ENCODE data around the gene PTPRT. TPM values are rescaled to one million over a fixed set of nuclear protein-coding genes. Genes with fewer than 3 reads are reported as not detected.

PTPRT gene
- total and polyA plus RNA-seq, 2 experiments from 2014 or later = not detected

DNA sequence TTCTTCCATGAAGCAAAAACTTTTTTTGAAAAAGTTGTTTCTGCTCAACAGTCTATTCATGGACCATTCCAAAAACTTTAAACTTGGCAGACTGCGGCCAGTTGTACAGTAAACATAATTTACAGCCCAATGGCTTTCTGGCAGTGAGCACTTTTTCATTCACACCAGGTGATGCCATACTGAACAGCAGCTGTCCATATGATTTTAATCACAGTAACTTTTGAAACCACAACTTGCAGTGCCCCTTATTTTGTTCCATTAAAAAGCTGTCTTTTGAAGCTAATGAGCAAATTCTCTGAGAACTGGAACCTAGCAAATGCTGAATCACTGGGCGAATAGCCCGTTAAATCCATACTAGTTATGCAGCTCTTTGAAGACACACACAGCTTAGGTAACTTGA is 576.6 kb downstream of the PTPRT start (continued):
- TF ChIP-seq CTCF (conservative IDR thresholded peaks at IDR 0.05; ENCODE audit: low read depth in 2 of 2) (no peak), ETS1 (IDR thresholded peaks at IDR 0.05) (no peak), POLR2AphosphoS5 (IDR thresholded peaks at IDR 0.05; ENCODE audit: low read depth) (no peak), REST (IDR thresholded peaks at IDR 0.05; ENCODE audit: unreplicated experiment) (no peak), STAT1 (IDR thresholded peaks at IDR 0.05; ENCODE audit: unreplicated experiment) (no peak)

GRCh38 chr20:42611889-42612837 is 577.5 kb downstream of the PTPRT start:
- ATAC-seq (no peak), DNase-seq (ENCODE audit: low spot score) (no peak)
- no peak overlapping the region for H3K4me3 ChIP-seq
- H2AFZ ChIP-seq = no peak overlapping the region
- H3K4me2 ChIP-seq = no peak overlapping the region
- no peaks in the 10 kb centered on the region for H3K9me2 ChIP-seq (ENCODE audit: insufficient read depth)
- peaks cover 7% of the 10 kb centered on the region for H3K27me3 Mint-ChIP-seq (ENCODE audit: insufficient read depth, low read depth, poor library complexity)
- H3K27me3 ChIP-seq (ENCODE audit: insufficient read depth) = no peaks in the 10 kb centered on the region
- no peaks in the 10 kb centered on the region for H3K4me1 Mint-ChIP-seq
- peaks cover 75% of the 10 kb centered on the region for H3K9me3 Mint-ChIP-seq
- no peak overlapping the region for H3K27ac ChIP-seq (ENCODE audit: low read depth)
- H3K4me3 Mint-ChIP-seq = no peak overlapping the region
- H3K36me3 ChIP-seq (ENCODE audit: insufficient read depth) = no peaks in the 10 kb centered on the region; the same call in 1 of the 2 replicates
- no peaks in the 10 kb centered on the region for H3F3A ChIP-seq (replicated peaks; ENCODE audit: low read depth)
- H3K27ac Mint-ChIP-seq = no peak overlapping the region
- peaks cover 43% of the 10 kb centered on the region for H3K36me3 Mint-ChIP-seq (ENCODE audit: low read depth)
- H4K20me1 ChIP-seq (replicated peaks; ENCODE audit: insufficient read depth) = no peaks in the 10 kb centered on the region
- H3K4me1 ChIP-seq (ENCODE audit: insufficient read depth) = no peaks in the 10 kb centered on the region
- H3K79me2 ChIP-seq (replicated peaks; ENCODE audit: insufficient read depth) = no peaks in the 10 kb centered on the region
- TF ChIP-seq EZH2phosphoT487 (IDR thresholded peaks at IDR 0.05; ENCODE audit: unreplicated experiment) = no peak
- no peak for TF ChIP-seq ETS1 (IDR thresholded peaks at IDR 0.05)
- no peak for TF ChIP-seq CTCF (conservative IDR thresholded peaks at IDR 0.05; ENCODE audit: low read depth in 2 of 2)
